Measurements from ENCODE around the gene WDFY1.

The WDFY1 gene

GRCh38 chr2:223944703-223945531 lies at the start of gene WDFY1:
TSS of gene WDFY1 (minus strand) at chr2:223945335. CDS start at chr2:223945284, 51 bp downstream.
- DNase-seq = peak; percentile 75

DNA sequence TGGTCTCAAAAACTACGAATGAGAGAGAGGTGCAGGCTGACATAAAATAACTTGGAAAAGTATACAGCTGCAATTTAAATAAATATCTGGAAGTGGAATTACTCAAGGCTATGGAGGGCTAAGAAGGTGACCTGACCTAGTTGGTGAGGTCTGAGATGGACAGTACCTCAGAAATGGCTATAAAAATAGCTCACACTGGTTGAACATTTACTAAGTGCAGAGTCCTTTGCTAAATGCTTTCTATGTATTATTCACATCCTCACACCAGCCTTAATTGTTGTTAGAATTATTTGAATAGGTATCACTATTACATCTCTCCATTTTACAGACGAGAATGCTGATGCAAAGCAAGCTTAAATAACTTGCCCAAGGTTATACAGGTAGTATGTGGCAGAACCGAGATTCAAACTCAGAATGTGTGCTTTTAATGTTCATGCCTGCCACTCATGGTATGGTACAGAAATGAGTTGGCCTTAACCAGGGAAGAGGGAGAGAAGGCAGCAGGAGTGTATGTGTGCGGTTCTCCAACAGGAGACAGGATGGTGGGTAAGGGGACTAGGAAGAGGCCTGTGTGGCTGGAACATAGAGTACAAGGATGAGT lies 49.5 kb upstream of the WDFY1 start:
- DNase-seq = no peak

- DNase-seq = peak; percentile 46
These were observed 48.6 kb upstream of the WDFY1 start for GRCh38 chr2:223993634-223994232.

DNA sequence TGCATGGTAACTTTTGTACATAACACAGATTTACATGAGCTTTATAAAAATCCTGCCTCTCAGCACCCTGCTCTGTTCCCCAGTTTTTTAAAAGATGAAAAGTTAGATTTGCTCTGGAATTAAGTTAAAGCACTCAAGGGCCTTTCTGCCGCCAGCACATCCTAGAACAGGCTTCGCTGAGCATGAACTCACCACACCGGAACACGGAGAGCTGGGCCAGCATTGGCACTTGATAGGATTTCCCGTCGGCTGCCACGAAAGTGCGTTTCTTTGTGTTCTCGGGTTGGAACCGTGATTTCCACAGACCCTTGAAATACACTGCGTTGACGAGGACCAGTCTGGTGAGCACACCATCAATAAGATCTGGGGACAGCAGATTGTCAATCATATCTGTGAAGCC lies 46.5 kb upstream of the WDFY1 start:
- no peak for DNase-seq

DNA sequence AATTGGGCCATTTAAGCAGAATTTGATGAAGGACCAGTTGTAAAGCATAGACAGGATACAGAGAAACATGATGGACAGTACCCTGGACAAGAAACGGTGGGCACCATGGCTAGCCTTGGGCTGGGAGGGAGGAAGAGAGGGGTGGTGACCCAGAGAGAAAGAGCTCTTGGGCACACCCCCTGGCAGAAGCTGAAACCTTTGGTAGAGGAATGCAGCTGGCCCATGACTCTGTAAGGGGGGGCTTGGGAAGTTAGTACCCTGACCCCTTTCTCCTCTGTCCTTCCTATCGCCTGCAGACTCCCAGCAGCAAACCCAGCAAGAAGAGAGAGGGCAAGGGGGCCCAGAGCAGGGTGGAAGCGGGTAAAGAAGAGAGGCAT lies 44.7 kb upstream of the WDFY1 start:
- DNase-seq = no peak

GRCh38 chr2:223989206-223989855 lies 44.2 kb upstream of the WDFY1 start:
- no peak for DNase-seq

DNA sequence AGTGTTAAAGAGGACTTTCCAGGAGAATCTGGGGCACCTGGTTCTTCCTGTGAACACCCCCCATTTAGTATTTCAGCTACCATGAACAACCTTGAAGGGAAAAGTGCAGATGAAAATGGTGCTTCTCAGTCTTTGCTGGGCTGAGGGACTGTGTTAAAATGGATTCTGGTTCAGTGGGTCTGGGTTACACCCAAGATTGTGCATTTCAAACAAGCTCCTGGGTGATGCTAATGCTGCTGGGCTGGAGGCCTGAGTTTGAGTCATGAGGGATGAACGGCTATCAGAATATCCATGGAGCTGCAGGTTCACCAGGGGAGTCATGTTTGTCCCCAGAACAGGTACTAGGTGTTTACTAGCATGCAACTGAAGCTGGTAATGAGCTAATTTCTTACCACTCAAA lies 36.1 kb upstream of the WDFY1 start:
- DNase-seq = no peak

DNA sequence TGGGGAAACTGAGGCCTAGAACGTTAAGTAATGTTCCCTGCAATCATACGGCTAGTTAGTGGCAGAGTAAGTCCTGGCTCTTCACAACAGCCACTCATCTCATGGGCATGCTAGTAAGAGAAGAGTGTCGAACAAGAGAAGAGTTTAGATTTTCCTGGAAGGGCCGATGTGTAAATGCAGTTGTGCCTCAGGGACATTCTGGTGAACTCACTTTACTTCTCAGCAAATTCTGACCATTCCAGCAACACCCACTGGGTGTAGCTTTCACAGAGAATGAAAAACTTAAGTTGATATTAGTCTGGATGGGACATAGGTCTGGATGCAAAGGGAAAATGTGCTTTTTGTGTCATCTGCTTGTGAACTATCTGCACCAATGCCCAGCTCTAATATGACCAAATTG lies 35.7 kb upstream of the WDFY1 start:
- no peak for DNase-seq

- DNase-seq = no peak
These were observed 35.2 kb upstream of the WDFY1 start for GRCh38 chr2:223980397-223980735.

- no peak for DNase-seq
These were observed 34.7 kb upstream of the WDFY1 start for GRCh38 chr2:223979730-223980396.

GRCh38 chr2:223978451-223978850 lies 33.3 kb upstream of the WDFY1 start:
- DNase-seq = no peak

- DNase-seq = no peak
These were observed 31.6 kb upstream of the WDFY1 start for GRCh38 chr2:223976635-223977226.

DNA sequence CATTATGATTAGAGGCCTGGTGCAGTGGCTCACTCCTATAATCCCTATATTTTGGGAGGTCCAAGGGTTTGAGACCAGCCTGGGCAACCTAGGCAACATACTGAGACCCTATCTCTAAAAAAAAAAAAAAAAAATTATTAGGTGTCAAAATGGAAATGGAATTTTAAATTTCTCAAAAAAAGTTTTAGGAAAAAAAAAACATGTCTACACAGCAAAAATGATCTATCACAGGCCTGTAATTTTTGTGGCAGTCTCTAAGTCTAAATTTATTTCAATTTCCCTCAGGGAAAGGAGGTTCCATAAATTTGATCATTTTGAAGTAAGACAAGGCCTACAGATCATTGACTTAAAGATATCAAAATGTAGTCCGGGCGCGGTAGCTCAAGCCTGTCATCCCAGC lies 28.5 kb upstream of the WDFY1 start:
- no peak for DNase-seq

- DNase-seq = no peak
These were observed 27.5 kb upstream of the WDFY1 start for GRCh38 chr2:223972656-223973102.

- DNase-seq = no peak
These were observed 26.6 kb upstream of the WDFY1 start for GRCh38 chr2:223971731-223972130.

GRCh38 chr2:223970343-223971128 lies 25.4 kb upstream of the WDFY1 start:
- DNase-seq = peak; percentile 43

DNA sequence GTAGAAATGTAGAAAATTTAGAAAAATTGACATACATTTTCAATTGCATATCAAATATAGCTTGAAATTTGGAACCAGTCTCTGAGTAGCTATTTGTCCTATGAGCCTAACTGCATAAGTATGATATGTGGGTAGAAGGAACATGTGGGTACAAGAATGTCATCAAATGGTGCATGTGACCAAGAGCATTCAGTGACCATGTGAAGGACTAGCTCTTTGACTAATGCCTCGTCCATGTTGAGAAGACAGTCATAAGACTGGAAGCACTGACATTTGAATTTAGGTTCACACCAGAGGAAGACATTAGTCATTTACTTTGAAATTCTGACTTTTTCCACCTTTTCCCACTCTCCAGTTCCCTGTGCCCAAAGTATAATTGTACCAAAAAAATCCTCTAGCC lies 24.7 kb upstream of the WDFY1 start:
- DNase-seq = no peak

GRCh38 chr2:223969315-223969714 lies 24.2 kb upstream of the WDFY1 start:
- DNase-seq = no peak

- no peak for DNase-seq
These were observed 22.8 kb upstream of the WDFY1 start for GRCh38 chr2:223967981-223968380.

GRCh38 chr2:223959688-223960087 lies 14.6 kb upstream of the WDFY1 start:
- DNase-seq = no peak

GRCh38 chr2:223957092-223957851 lies 12.1 kb upstream of the WDFY1 start, which contains the start of gene MRPL44:
TSS of gene MRPL44 (plus strand) at chr2:223957463. CDS start at chr2:223957473, 10 bp downstream.
- peak; percentile 97 for DNase-seq

All from stimulated activated CD4-positive, alpha-beta T cell treated with anti-CD3 and anti-CD28 coated beads, Interleukin-12 subunit alpha, Interleukin-12 subunit beta, amount 100 ng/mL, for 4 hours (primary cell).